HG02763 (cell line): Measurements from ENCODE around the gene C17orf67.
"Not testable (repeated sequence)": the region's sequence is repeated elsewhere in the genome, so short reads cannot be mapped to it uniquely, and the experiment has no call there.

Experiments used
- ATAC-seq: cut with Tn5 transposase; IDR thresholded peaks from one replicate; pipeline ENCODE4 v1.9.1; 2021; ENCODE audit warnings: mild to moderate bottlenecking, moderate library complexity; ENCODE audit not compliant: unreplicated experiment

Gene C17orf67

GRCh38 chr17:56779322-56779721 lies 54.4 kb downstream of the C17orf67 start:
- no peak for ATAC-seq

- ATAC-seq: no peak
These were observed 54.8 kb downstream of the C17orf67 start for GRCh38 chr17:56778898-56779297.

- ATAC-seq: no peak
These were observed 55.9 kb downstream of the C17orf67 start for GRCh38 chr17:56777859-56778258.

GRCh38 chr17:56774650-56775049 lies 59.1 kb downstream of the C17orf67 start:
- no peak for ATAC-seq

GRCh38 chr17:56773124-56773523 lies 60.6 kb downstream of the C17orf67 start:
- ATAC-seq: no peak

- no peak for ATAC-seq
These were observed 61.3 kb downstream of the C17orf67 start for GRCh38 chr17:56772442-56772841.

GRCh38 chr17:56771975-56772374 lies 61.7 kb downstream of the C17orf67 start:
- ATAC-seq: no peak

GRCh38 chr17:56771563-56771962 lies 62.2 kb downstream of the C17orf67 start:
- no peak for ATAC-seq

GRCh38 chr17:56770427-56770826 lies 63.3 kb downstream of the C17orf67 start:
- ATAC-seq: no peak

- ATAC-seq: no peak
These were observed 68.3 kb downstream of the C17orf67 start for GRCh38 chr17:56765449-56765848.

- ATAC-seq: no peak
These were observed 70.7 kb downstream of the C17orf67 start for GRCh38 chr17:56762988-56763387.

GRCh38 chr17:56762144-56762543 lies 71.6 kb downstream of the C17orf67 start:
- ATAC-seq: no peak

GRCh38 chr17:56761387-56761786 lies 72.3 kb downstream of the C17orf67 start:
- no peak for ATAC-seq

GRCh38 chr17:56757611-56758010 lies 76.1 kb downstream of the C17orf67 start:
- not testable (repeated sequence) for ATAC-seq

- ATAC-seq: no peak
These were observed 77.2 kb downstream of the C17orf67 start for GRCh38 chr17:56756536-56756935.

GRCh38 chr17:56755310-56755709 lies 78.4 kb downstream of the C17orf67 start:
- no peak for ATAC-seq

GRCh38 chr17:56754523-56755208 lies 79.1 kb downstream of the C17orf67 start:
- ATAC-seq: no peak

GRCh38 chr17:56752263-56752836 lies 81.4 kb downstream of the C17orf67 start:
- ATAC-seq: no peak

GRCh38 chr17:56751145-56751738 lies 82.5 kb downstream of the C17orf67 start:
- no peak for ATAC-seq

GRCh38 chr17:56744721-56745120 lies 89.0 kb downstream of the C17orf67 start:
- no peak for ATAC-seq

- ATAC-seq: no peak
These were observed 91.1 kb downstream of the C17orf67 start for GRCh38 chr17:56742601-56743000.
